Thymus (tissue), 11 donors: Measurements from ENCODE around the gene MYL3. TPM values are rescaled to one million over a fixed set of nuclear protein-coding genes. Genes with fewer than 3 reads are reported as not detected.

Experiments used
- DNase-seq, 9 donors: peaks; one replicate each; pipeline ENCODE4 v3.0.0-alpha.2; 2013; ENCODE audit warnings: low spot score in 9 of 9, low read depth in 6 of 9, missing footprints in 1 of 9
- H3K27ac ChIP-seq, 2 donors: one replicate each; pipeline ENCODE4 v1.5.1; 2013; ENCODE audit warnings: control low read depth in 1 of 2, low read depth in 1 of 2, low read length in 1 of 2, mild to moderate bottlenecking in 1 of 2, moderate library complexity in 1 of 2
- H3K27me3 ChIP-seq, 2 donors: one replicate each; pipeline ENCODE4 v1.5.1; 2013; ENCODE audit warnings: low read length in 1 of 2; ENCODE audit not compliant: control insufficient read depth in 2 of 2, insufficient read depth in 1 of 2
- H3K36me3 ChIP-seq, 2 donors: one replicate each; pipeline ENCODE4 v1.5.1; 2013; ENCODE audit warnings: low read length in 1 of 2, mild to moderate bottlenecking in 1 of 2, moderate library complexity in 1 of 2; ENCODE audit not compliant: control insufficient read depth in 2 of 2, insufficient read depth in 2 of 2
- H3K4me1 ChIP-seq, 2 donors: one replicate each; pipeline ENCODE4 v1.5.1; 2013; ENCODE audit warnings: low read length in 2 of 2; ENCODE audit not compliant: control insufficient read depth in 2 of 2, insufficient read depth in 2 of 2
- H3K4me3 ChIP-seq, 2 donors: one replicate each; pipeline ENCODE4 v1.5.1; 2013; ENCODE audit warnings: low read length in 2 of 2, control low read depth in 1 of 2, mild to moderate bottlenecking in 1 of 2
- H3K9me3 ChIP-seq, 2 donors: one replicate each; pipeline ENCODE4 v1.5.1; 2013; ENCODE audit warnings: low read length in 1 of 2, mild to moderate bottlenecking in 1 of 2; ENCODE audit not compliant: control insufficient read depth in 2 of 2, insufficient read depth in 1 of 2
- WGBS: extraction: QIAGEN DNeasy Blood & Tissue Kit; methylation state at CpG from one replicate; pipeline ENCODE4 v1.1.7; 2013; 5-methylcytosine and 5-hydroxymethylcytosine counted together
- polyA plus RNA-seq: library from polyadenylated mRNA; stranded (reverse); fragments of 200-250 nt; gene quantifications from one replicate; pipeline ENCODE4 v1.2.3, GENCODE V29; 2013
- total RNA-seq: library from RNA; stranded (reverse); fragments of 120-200 nt; gene quantifications from one replicate; pipeline ENCODE4 v1.2.4, GENCODE V29; 2013
- donor health status: healthy.

MYL3 gene
- total and polyA plus RNA-seq, 2 donors, result 0.19 to 0.50 TPM

DNA sequence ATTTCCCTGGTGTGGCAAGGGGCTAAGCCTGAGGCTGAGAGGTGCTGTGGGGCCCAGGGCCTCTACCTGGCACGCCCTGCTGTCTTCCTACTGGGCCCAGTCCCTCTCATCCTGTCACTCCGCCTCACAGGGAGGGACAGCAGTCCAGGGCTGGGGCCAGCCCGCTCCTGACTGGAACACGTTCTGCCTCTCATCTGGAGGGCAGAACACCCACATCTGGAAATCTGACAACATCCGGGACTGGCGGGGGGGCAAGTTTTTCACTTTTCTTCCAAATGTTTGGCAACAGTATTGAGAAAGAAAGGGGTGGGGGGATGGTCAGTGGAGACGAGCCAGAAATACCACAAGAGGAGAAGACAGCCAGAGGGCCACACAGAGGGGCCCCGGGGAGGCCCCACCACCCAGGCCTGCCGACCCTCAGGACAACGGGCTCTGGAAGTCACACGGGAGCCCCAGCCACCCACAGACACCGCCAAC is 1.8 kb upstream of the MYL3 start:
- Histone ChIP-seq H3K27me3 (peaks cover 0 to 3% of the 10 kb centered on the region in 2 donors), H3K27ac (no peak overlapping the region), H3K36me3 (no peaks in the 10 kb centered on the region), H3K9me3 (peaks cover 0 to 4% of the 10 kb centered on the region in 2 donors), H3K4me3 (no peak overlapping the region), H3K4me1 (no peaks in the 10 kb centered on the region)
- 87% methylated on average over 12 of the region's 12 CpGs for WGBS
- DNase-seq, result no peak

DNA sequence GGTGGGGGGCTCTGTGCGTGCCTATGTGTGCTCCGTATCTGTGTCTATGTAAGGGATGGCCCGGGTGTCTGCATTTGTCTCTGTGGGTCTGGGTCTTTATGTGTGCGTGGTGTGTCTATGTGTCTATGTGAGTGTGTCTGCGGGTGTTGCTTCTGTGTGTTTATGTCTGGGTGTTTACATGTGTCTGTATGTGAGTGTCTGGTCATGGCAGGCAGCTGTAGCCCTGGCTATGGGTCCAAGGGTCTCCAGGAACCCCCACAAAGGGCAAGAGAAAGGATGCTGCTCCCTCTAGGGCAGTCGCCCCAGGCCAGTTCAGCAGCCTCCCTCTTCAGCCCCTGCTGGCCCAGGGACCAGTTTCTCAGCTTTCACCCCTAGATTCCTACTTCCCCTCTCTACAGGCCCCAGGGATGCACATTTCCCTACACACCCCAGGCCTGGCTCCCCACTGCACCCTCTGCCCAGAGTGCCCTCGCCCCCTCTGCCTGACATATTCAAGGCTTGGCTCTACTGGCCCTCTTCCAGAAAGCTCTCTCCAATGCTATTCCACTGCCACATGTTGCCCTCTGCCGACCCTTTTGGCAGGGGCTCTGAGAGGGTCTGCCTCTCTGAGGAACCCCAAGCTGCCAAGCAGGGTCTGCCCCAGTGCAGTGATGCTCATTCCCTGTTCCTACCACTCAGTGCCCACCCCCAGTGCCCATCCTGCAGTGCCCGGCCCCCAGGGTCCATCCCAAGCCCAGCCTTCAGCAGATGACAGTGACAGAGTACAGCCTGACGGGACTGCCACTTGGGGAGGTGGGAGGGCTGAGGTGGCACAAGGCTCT is 1.0 kb upstream of the MYL3 start:
- H3K4me3 ChIP-seq, result no peak overlapping the region
- WGBS, result 91% methylated on average over 10 of the region's 10 CpGs
- DNase-seq, result no peak
- H3K36me3 ChIP-seq, result no peaks in the 10 kb centered on the region
- H3K4me1 ChIP-seq, result no peaks in the 10 kb centered on the region
- peaks cover 0 to 4% of the 10 kb centered on the region in 2 donors for H3K9me3 ChIP-seq
- no peak overlapping the region for H3K27ac ChIP-seq
- peaks cover 0 to 2% of the 10 kb centered on the region in 2 donors for H3K27me3 ChIP-seq

- H3K36me3 ChIP-seq, result no peaks in the 10 kb centered on the region
- DNase-seq, result no peak
- peaks cover 0 to 18% of the 10 kb centered on the region in 2 donors for H3K27me3 ChIP-seq
- H3K4me3 ChIP-seq, result no peak overlapping the region
- H3K4me1 ChIP-seq, result no peaks in the 10 kb centered on the region
- 95% methylated on average over 7 of the region's 7 CpGs for WGBS
- H3K27ac ChIP-seq, result no peak overlapping the region
- H3K9me3 ChIP-seq, result no peaks in the 10 kb centered on the region
Observed at GRCh38 chr3:46862369-46863025, 747 bp downstream of the MYL3 start.

DNA sequence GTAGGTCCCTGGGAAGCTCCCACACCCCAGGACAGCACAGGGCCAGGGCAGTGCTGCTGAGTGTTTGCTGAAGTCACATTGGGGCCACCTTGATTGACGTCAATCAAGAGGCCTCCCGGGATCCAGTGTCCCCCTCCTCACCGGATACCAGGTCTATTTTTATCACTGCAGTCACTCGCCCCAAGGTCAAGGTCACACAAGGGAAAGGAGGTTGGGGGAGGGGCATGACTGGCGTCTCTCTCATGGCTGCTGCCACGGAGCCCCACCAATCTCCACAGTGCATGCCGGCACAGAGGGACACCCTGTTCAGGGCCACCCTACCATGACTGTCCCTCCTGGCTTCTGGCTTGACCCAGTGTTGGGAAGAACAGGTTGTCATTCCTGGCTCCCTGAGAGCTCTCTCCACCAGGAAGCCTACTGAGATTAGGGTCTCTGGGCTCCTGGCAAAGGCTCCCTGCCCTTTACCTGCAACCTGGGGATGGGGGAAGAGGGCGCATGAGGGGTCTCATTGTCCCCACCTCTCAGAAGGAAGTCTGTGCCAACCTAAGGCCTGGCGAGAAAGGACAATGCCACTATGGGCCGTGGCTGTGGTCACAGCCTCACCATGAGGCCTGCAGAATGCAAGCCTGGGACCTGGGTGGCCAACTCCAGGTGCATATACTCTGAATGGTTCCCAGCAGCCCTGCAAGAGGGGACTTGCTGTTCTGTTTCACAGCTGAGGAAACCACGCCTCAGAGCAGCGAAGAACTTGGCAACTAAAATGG is 1.5 kb downstream of the MYL3 start:
- Histone ChIP-seq H3K27me3 (peaks cover 0 to 24% of the 10 kb centered on the region in 2 donors), H3K27ac (no peak overlapping the region), H3K9me3 (no peaks in the 10 kb centered on the region), H3K36me3 (no peaks in the 10 kb centered on the region), H3K4me3 (no peak overlapping the region), H3K4me1 (no peaks in the 10 kb centered on the region)
- DNase-seq, result no peak
- 90% methylated on average over 12 of the region's 12 CpGs for WGBS

DNA sequence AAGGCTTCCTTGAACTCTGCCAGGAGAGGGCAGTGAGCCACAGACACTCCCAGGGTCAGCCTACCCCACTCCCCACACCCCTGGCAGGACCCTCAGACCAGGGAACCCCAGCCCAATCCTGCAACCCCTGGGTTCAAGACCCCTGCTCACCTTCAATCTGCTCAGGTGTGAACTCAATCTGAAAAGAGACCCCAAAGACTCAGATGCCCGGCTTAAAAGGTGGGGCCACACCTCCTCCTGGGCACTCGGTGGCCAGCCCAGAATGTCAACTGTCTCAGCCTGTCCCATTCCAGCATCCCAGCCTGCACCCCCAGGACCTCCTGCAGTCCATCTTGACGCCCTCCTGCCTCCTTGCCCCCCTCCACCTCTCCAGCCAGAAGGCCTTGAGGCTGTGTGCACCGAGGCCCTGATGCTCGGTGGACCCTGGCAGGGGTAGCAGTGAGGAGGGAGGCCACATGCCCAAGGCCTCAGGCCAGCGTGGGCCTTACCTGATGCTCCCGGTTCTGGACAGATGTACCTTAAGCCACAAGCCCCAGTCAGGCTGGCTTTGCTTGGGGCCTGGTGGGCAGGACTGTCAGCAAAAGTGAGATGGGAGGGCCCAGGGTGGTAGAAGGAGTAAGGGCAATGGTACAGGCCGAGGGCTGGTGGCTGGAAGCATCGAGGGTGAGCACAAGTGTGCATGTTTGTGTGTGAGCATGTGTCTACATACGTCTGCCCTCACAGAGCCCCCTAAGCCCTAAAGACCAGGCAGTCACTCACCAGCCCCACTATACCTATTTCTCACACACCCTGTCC is 2.2 kb downstream of the MYL3 start:
- no peaks in the 10 kb centered on the region for H3K36me3 ChIP-seq
- DNase-seq, result no peak
- 95% methylated on average over 10 of the region's 10 CpGs for WGBS
- peaks cover 0 to 27% of the 10 kb centered on the region in 2 donors for H3K27me3 ChIP-seq
- no peak overlapping the region for H3K4me3 ChIP-seq
- H3K27ac ChIP-seq, result no peak overlapping the region
- no peaks in the 10 kb centered on the region for H3K9me3 ChIP-seq
- no peaks in the 10 kb centered on the region for H3K4me1 ChIP-seq

DNA sequence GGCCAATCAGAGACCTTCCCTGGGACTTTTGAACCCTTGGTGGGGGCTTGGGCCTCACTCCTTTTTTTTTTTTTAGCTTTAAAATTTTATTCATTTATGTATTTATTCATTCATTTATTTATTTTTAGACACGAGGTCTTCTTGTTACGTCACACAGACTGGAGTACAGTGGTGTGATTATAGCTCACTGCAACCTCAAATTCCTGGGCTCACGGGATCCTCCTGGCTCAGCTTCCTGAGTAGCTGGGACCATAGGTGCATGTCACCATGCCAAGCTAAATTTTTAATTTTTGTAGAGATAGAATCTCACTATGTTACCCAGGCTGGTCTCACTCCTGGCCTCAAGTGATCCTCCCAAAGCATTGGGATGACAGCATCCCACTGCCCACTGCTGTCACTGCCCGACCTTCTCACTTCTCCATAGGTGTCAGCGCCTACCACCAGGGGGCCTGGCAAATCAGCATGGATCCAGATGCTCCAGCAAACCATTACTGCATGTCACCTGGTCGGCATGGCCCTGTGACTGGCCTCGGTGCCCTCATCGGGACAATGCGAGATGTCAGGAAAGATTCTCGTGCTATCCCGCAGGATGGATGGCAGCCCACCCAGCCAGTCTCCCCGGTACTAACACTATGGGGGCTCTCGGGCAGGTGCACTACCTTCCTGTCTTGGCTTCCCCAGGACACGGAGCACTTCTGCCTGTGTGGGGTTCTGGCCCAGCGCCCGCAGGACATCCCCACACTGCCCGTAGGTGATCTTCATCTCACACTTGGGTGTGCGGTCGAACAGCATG is 3.0 kb downstream of the MYL3 start:
- Histone ChIP-seq H3K36me3 (no peaks in the 10 kb centered on the region), H3K27me3 (peaks cover 0 to 27% of the 10 kb centered on the region in 2 donors), H3K27ac (no peak overlapping the region), H3K4me3 (no peak overlapping the region), H3K9me3 (no peaks in the 10 kb centered on the region), H3K4me1 (no peaks in the 10 kb centered on the region)
- no peak for DNase-seq
- 90% methylated on average over 19 of the region's 19 CpGs for WGBS

DNA sequence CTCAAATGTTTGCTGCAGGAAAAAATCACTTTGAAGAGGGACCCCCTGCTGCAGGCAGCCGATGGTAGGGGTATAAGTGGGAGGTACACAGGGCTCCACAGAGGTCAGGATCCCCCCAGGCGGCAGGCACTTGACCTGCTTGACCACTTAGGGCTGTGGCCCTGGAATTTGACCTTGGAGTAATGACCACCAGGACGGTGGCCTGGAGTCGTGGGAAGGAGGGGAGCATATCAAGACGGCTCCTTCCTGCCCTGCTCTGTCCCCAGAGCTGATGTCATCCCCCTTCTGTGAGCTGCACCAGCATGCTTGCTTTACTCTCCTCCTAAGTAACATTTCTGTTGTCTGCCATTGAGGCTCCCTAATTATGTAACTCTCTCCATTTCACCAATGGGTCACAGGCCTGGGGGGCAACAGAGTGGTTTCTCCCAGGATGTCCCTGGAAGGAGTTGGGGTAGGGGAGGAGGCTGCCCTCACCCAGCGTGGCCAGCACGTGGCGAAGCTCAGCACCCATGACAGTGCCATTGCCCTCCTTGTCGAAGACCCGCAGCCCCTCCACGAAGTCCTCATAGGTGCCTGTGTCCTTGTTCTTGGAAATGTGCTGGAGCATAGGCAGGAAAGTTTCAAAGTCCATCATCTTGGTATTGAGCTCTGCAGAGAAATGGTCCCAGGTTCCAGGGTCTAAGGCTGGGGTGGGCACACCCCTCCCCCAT is 4.1 kb downstream of the MYL3 start:
- Histone ChIP-seq H3K4me1 (no peaks in the 10 kb centered on the region), H3K27ac (no peak overlapping the region), H3K4me3 (no peak overlapping the region), H3K9me3 (no peaks in the 10 kb centered on the region), H3K27me3 (peaks cover 0 to 30% of the 10 kb centered on the region in 2 donors), H3K36me3 (no peaks in the 10 kb centered on the region)
- no peak for DNase-seq
- 94% methylated on average over 11 of the region's 11 CpGs for WGBS
